HuH-7 (cell line): Measurements from ENCODE around the gene MKS1.

Experiments
- DNase-seq: peaks from one replicate; pipeline ENCODE4 v3.0.0; 2011; ENCODE audit warnings: low spot score

The MKS1 gene

GRCh38 chr17:58200024-58200633 lies 18.9 kb downstream of the MKS1 start:
- peak; percentile 70 for DNase-seq

- DNase-seq: no peak
Observed at GRCh38 chr17:58196610-58197009, 22.4 kb downstream of the MKS1 start.

- no peak for DNase-seq
Observed at GRCh38 chr17:58195518-58196123, 23.4 kb downstream of the MKS1 start.

GRCh38 chr17:58193641-58194255 lies 25.3 kb downstream of the MKS1 start:
- DNase-seq: no peak

- no peak for DNase-seq
Observed at GRCh38 chr17:58192612-58193011, 26.4 kb downstream of the MKS1 start, which contains the start of gene EPX. TSS of gene EPX (plus strand) at chr17:58192726. CDS start at chr17:58192847, 121 bp downstream.

GRCh38 chr17:58191241-58191896 lies 27.7 kb downstream of the MKS1 start:
- DNase-seq: no peak

DNA sequence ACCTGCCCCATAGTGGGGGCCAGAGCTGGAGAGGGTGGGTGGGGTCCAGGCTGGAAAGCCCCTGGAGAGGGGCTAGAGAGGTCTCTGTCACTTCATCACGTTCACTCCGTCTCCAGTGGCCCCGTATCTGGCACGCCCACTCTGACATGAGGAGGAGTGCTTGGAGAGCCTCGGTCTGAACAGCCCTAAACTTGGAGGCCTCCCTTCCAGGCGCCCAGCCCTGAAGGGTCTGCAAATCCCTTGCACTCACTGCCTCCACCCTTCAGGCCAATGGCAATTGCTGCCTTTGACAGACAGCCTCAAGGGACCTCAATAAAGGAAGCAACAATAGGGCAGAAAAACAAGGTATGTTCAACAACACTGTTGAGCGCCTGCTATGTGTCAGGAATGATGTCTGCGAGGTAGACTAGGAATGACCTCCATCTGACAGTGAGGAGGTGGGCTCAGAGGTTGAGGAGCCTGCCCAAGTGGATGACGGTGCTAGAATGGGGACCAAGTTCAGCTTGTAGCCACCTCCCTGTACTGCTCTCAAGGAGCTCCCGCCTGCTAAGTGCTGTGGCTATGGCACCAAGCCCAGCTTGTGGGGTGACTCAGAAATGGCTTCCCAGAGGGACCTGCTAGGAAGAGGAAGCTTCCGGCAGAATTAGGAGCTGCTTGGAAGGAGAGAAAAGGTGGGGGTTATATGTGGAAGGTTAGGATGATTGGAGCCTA lies 29.5 kb downstream of the MKS1 start:
- DNase-seq: no peak

DNA sequence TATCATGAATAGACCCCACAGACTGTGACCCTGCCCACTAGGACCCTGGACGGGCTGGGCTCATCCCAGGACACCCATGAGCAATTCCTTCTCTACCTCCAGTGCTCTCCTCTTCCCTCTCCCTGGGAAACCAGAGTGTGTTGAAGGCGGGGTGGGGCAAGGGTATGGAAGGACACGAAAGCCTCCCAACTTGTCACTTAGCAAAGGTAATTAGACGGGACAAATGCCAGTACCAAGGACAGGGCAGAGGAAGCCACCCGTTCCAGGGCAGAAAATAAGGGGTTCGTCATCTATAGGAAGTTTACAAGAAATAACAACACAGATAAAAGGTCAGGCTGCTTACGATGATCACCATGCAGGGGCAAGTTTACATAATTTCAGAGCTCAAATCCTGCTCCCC lies 31.4 kb downstream of the MKS1 start:
- DNase-seq: no peak

- no peak for DNase-seq
Observed at GRCh38 chr17:58187063-58187462, 32.0 kb downstream of the MKS1 start.

DNA sequence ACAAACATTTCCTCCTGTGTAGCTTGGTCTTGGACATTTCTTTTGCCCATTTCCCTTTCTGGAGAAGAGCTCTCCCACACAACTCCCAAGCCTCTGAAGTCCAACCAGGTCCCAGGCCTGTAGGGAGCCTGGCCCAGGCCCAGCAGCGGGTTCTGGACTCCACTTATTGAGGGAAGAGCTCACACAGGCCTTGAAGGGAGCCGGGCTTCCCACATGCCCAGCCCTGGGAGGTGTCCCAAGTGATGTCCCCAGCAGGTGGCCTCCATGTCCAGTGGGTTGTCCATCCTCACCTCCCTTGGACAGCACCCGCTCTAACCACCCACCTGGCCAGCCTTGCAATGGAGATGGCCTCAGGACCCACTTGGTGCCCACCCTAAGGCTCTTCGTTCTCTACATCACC lies 32.5 kb downstream of the MKS1 start:
- no peak for DNase-seq

DNA sequence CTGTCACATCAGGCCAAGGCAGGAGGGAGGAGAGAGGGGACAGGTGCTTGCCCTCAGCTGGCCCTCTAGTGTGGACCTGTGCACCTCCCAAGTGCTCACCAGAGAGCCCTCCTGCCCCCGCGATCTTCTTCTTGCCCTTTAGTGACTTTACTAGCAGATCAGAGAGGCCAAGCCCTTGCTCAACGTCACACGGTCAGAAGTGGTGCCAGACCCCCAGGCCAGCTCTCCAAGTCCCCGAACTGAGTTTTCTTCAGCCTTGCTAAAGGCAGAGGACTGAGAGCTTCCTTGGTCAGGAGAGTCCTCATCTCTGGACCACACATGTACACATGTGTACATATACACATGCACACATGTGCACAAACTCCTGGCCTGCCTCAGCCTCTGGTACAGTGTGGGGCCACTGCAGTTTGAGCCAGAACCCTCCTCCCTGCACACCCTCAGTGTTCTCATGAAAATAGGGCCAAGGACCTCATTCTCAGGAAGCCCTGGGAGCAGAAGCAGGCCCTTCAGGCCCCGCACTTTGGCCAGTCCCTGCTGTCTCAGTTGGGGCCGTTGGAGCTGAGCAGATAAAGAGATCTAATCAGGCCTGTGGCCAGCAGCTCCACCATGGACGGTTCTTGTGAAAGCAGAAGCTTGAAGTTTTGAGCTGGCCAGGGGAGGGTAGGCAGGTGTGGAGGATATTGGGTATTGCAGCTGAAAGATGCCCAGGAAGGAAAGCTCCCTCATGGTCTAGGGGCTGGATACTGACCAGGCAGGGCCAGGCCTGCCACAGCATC lies 33.9 kb downstream of the MKS1 start:
- no peak for DNase-seq

DNA sequence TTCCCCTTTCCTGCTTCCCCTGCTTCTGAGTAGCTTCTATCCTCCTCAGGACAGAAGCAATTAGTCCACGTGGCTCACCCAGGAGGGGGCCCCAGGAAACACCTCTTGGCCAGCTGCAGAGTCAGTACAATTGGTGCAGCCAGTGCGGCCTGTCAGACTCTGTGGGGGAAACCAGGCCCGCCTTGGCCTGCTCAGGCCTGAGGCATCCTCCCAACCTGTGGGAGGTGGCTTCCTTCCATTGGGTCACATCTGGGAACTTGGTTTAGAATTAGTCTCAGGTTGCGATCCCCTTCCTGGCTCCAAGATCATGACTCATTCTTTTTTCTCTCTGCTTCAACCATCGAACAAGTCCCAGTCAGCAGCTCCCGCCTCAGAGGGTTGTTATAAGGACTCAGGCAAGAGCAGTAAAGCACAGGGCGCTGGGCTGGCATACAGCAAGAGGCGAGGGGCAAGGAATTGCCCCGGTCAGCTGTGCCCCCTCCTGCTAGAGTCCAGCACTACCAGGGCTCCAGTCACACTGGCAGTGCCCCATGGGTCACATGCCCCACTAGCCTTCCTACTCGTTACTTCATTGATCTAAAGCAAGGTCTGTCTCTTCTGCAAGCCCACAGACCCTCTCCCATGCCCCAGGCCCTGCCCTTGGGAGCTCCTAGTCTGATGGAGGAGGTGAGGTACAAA lies 34.6 kb downstream of the MKS1 start:
- DNase-seq: no peak

- no peak for DNase-seq
Observed at GRCh38 chr17:58183514-58183913, 35.5 kb downstream of the MKS1 start.

GRCh38 chr17:58181796-58182195 lies 37.3 kb downstream of the MKS1 start:
- no peak for DNase-seq

DNA sequence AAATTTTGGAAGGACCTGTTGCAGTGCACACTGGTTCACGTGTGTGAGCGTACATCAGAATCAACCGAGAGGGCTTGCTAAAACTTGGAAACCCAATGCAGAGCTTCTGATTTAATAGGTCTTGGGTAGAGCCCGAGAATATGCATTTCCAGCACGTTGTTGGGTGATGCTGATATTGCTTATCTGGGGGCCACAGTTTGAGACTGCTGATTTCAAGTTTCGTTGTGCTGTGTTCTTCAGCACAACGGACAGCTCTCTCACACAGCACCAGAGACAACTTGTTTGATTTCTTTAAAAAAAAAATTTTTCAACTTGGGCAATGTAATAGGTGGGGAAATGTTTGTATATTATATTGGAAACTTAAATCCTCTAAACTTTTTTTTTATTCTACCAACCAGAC lies 42.9 kb downstream of the MKS1 start:
- DNase-seq: no peak

DNA sequence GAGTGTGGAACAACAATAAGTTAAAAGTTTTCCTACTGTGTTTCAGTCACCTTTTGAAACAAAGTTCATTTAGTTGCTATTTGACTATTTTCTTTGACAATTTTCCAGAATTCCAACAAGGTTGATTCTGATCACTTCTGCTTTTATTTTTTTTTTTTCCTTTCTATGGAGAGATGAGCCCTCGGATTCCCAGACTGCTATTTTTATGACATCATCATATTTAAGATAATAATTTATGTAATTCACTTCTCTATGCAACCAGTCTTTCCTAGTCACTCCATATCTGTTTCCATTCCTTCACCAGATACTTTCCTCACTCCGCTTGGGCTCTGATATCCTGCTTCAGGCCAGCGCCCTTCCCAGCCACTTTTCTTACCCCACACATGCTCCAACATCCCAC lies 44.2 kb downstream of the MKS1 start:
- DNase-seq: no peak

GRCh38 chr17:58172369-58173071 lies 46.5 kb downstream of the MKS1 start:
- peak; percentile 50 for DNase-seq

DNA sequence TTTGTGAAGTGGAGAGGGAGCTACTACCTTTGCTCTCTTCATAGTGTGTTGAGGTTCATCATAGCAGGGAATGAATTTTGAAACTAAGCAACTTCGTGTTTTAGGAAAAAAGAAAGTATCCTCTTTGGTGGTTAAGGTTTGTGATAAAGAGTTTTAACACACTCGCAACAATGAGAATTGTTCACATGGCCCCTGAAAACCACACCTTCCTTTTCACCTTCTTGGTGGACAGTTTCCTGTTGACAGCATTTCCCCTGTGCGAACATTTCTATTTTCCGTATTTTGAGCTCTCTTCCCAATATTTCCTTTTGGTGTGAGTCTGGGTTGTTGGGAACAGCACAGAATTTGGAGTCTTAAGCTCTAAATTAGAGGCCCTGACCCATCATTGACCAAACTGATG lies 48.4 kb downstream of the MKS1 start:
- no peak for DNase-seq

DNA sequence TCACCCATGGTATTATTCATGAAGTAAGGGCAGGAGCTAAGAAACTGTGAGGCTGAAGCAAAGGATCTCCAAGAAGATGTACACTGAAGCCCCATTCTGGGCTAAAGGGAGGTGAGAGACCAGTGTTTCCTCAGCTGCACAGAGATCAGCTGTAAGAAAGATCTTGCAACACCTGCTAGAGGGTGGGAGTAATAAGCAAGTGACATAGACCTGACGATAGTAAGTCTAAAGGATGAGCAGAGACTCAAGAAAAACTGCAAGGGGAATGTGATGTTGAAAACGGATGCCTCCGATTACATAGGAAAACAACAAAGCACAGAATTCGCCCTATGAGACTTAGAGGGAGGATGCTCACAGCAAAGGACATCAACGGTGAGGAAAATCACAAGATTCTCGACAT lies 52.4 kb downstream of the MKS1 start, which contains the start of gene OR4D2:
OR4D2 (plus strand) TSS at position 301 of the 400 bp plus-strand sequence. CDS start 2,674 bp downstream, outside the sequence.
- no peak for DNase-seq

DNA sequence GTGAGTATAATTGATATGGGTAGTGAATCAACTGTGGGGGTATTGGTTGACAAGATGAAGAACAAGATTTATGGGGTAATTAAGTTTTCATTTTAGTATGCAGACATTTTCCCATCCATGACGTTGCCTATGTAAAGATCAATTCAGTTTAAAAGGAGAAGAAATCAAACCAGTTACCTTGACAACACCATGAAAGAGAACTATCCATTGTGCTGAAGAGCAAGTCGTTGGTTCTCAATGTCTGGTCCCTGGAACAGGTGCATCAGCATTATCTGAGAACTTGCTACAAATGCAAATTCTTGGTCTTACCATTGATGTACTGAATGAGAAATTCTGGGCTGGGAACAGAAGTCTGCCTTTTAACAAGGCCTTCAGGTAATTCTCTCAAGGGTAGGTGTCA lies 53.1 kb downstream of the MKS1 start:
- DNase-seq: no peak
